GM21825 (cell line): ENCODE data around the gene NPSR1.
A peak's percentile ranks its signal among the peaks of the same experiment; 100 is the strongest.
"Not testable (repeated sequence)": the region's sequence is repeated elsewhere in the genome, so short reads cannot be mapped to it uniquely, and the experiment has no call there.

ENCODE experiments used
- ATAC-seq: cut with Tn5 transposase; IDR thresholded peaks from one replicate; pipeline ENCODE4 v1.9.1; 2021; ENCODE audit warnings: mild to moderate bottlenecking, moderate library complexity; ENCODE audit not compliant: unreplicated experiment

The NPSR1 gene

DNA sequence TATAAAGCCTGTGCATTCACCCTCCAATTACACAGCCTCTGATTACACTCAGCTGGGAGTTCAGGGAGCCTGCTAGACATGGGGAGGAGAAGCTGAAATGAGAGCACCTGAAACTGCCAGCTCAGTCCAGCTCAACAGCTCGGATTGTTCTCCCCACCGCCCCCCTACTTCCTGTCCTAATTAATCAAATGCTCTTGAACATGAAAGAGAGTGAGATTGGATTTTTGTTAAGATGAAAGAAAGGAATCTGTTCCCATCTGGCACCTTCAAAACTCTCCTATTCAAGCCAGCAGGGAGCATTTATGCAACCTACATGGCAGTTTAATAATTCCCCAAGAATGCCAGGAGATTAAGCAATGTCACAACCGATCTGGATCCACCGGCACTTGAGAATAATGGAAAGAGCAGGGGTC is 98.0 kb downstream of the NPSR1 start:
- no peak for ATAC-seq

DNA sequence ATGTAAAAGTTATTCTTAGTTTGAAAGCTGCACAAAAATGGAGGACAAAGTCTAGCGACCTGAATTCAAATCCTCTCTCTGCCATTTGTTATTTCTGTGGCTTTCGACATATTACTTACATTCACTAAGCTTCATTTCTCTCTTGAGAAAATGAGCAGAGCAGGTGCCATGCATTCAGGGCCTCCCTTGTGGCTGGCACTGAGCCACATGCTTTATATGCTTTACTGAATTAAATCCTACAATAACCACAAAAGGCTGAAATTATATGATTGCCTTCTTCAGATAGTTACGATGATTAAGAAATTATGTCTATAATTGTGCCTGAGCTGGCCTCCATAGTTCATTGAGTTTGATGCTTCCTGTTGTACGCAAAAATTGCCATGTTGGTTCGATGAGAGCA is 98.7 kb downstream of the NPSR1 start:
- ATAC-seq: no peak

DNA sequence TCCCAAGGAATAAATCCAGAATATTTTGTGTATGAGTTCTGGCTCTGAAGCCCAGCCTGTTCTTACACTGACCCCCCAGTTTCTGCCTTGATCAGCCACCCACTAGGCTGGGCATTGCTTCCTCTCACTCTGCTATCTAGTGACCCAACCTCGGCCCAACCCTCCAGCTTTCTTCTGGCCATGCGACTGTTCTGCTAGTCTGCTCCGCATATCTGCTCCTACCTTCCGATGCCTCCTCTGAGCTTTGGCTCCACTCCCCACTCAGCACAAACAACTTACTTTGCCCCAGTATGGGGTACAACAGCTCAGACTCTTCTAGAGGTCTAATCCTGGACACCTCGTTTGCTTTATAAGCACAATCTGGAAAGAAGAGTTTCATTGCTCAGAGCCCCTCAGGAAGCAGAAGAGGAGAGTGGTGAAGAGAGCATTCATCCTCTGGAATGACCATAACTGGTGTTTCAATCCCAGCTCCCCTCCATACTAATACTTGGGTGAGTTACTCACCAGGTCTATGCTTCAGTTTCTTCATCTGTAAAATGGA is 99.6 kb downstream of the NPSR1 start:
- ATAC-seq: no peak

DNA sequence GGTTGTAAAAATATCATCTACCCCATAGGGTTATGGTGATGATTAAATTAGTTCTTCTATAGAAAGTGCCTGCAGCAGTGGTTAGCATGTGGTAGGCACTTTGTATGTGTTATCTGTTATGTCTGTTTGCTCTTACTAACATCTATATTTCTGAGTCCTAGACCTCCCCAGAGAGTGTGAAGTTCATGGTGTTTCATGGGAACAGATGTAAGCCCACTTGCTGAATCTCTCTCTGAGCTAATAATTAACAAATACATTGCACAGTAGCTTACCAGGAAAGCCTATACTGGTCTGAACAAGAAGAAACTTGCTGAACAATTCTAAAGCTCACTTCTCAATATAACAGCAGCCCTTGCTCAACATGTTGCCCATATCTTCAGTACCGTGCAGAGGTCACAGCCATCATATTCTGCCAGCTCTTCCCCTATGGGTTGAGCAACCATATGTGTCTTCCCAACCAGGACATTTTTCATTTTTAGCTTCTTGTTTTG is 100.1 kb downstream of the NPSR1 start:
- peak; percentile 57 for ATAC-seq

DNA sequence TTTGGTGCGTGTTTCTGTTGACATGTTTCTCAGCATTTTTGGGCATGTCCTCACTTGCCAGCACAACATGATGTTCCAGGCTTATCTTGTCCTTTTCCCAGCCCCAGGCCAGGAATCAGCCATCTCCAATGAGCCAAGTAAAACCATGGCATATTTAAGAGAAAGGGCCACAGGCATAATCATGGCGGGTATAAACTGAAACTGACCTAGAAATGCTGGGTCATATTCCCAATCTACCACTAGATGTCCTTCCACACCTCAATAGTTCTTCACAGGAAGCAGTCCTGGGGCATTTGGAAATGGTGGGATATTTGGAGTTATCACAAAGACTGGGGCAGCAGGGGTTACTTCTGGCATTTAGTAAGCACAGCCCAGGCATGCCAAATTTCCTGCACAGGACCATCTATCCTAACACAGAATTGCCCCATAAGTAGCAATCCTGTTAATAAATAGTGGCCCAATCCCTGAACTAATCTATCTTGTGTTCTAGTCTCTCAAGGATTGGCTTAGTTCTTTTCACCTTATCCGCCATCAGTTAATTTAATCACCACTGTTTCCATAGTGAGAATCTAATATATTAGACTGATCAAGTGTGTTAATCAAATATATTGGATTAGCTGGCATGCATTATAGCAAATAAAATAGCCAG is 101.6 kb downstream of the NPSR1 start:
- no peak for ATAC-seq

DNA sequence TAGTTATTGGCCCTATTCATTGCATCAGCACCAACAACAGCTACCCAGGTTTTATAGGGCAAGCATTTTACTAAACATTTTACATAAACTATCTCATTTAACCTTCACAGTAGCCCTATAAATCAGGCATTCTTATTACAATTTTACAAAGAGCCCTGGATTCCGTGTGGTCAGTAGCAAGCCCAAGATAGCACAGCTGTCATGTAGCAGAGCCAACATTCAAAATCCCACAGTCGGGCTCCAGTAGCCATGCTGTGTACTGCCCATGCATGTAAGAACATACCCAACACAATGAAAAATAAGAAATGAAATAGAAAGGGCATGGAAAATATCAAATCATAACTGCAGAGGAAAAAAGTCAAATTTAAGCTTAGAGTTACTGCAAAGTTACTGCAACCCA is 102.3 kb downstream of the NPSR1 start:
- no peak for ATAC-seq

DNA sequence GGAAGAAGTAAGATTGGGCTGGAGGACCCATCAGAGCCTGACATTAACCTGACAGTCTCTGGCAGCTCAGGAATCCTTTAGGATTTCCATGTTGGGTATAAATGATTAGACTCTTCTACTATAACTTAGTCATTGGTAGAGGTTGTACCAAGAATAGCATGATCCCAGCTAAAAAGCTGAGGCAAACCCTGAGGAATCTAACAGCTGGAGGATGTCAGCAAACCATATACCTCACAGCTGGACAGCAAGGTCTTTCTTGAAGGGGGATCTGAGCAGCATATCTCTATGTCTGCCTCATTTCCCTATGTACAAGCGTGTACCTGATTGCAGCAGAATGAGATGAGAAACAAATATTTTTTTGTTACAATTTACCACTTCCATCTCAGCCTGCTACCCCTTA is 103.2 kb downstream of the NPSR1 start:
- no peak for ATAC-seq

DNA sequence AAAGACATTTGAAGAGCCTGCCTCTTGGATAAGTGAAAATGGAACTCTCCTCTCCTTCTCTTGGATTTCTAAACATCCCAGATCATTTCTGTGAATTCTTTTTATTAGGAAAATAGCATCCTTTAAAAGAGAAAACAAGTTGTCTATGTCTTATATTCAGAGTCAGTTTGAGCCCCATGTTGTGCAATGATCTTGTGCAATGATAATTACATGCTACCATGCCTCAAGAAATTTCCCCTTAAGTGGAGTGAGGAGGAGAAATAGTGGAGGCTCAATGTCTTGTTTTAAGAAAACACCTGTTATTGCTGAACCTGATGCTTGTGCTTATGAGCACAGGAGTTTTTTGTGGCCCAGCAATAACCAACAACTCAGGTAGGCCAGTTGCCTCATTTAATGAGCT is 103.6 kb downstream of the NPSR1 start:
- no peak for ATAC-seq

DNA sequence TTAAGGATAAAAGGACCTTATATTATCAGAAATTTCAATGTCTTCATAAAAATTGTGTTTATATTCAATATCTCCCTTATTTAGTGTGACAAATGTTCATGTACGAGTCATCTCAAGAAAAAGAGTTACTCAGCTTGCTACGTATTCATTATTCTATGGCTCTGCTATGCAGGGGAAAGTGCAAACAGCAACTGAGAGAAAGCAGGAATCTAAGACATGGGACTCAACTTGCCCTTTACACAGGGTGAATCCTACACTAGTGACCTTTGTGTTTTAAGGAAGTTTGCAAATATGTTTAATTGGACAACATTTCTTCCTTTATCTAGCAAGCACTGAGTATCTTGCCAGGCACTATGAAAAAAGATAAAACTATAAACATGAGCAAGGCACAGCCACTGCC is 104.7 kb downstream of the NPSR1 start:
- no peak for ATAC-seq

DNA sequence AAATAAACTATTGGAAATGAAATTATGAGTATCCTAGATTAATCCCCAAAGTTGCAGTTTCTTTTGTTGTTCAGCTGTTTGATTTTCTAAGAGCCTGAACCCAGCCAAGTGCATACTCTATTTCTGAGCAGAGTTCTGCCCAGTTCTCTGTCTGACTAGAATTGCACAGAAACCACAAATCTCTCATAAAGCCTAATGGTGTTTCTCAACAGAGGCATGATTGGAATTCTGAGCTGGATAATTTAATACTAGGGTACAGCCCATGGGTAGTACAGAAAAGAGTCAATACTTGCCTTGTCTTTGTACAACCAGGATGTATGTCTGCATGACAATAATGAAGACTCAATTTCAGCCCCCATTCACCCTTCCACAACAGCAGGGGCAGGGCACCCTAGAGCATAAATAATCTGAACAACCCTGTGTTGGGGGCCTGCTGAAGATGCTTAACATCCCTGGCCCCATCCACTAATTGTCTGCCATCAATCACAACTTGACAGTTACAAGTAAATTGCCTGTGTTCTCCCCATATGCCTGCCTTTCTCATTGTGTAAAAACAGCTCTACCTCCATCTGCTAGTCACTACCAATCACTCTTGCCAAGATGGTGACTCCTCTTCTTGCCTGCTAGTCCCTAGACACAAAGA is 114.4 kb downstream of the NPSR1 start:
- ATAC-seq: no peak

DNA sequence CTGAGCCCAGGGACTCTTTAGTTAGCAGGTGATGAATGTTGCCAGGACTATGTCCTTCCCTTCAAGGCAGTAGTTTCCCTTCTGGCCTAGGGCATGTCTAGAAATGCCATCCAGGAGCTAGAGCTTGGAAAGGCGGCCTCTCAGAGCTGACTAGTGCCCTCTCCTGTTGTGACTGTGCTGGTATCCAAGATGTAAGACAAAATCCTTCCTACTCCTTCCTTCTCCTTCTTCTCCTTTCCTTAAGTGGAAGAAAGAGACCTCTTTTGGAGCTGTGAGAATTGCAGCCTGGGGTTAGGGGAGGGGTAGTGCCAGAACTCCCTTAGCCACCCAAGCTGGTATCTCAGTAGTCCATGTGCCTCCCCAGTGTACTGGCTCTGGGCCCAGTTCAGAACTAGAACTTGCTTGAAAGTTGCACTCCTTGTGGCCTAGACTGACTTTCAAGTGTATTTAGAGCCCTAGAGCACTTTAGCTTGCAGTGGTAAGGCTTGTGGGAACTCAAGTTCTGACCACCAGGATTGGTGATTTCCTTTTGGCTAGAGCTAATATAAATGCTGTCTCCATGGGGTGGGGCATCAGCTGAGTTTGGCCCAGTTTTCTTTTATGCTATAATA is 118.8 kb downstream of the NPSR1 start:
- ATAC-seq: no peak

DNA sequence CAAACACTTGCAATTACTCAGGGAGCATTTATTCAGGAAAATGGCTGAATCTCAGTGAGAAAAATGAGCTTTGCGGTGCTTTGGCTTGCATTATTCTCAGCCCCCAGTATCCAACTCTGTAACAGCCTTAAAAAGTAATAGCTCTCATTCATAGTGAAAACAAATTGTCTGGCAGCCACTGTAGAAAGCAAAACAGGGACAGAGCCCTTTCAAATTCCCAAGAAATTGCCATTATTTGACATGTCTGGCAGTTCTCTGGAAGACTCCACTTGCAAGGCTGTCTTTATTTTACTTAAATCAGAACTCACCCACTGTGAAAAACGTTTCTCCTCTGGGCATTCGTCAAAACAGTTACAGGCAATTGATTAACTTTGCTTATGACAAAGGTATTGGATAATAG is 122.5 kb downstream of the NPSR1 start:
- no peak for ATAC-seq

DNA sequence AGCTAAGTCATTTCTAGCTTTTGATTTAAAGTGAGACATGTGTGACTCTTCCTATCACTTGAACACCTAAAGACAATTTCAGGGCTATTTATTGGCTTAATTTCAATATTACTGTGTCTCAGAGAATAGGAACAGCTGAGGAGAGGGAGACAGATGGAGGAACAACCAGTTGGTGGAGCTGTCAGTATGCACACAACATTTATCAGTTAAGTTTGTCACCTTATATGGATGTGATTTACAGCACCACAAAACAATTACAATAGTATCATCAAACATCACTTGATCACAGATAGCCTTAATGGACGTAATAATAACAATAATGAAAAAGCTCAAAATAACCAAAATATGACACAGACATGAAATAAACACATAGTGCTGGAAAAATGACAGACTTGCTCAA is 129.6 kb downstream of the NPSR1 start:
- ATAC-seq: no peak

DNA sequence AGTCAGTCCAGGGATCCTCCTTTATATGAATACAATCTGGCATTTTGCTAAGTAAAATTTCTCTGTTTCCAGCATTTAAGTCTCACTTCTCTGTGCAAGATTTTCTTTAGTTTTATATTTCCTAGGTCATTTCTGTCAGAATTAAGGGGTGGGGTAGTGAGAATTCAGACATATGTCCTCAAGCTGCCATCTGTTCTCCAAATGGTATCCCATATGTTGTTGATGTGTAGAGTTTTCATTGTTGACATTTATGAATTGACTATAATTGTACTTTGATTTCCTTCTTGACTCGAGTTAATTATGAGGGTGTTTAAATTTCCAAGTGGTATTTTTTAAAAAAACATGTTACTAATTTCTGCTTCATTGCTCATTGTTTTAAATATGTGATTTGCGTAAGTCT is 148.8 kb downstream of the NPSR1 start:
- ATAC-seq: no peak

DNA sequence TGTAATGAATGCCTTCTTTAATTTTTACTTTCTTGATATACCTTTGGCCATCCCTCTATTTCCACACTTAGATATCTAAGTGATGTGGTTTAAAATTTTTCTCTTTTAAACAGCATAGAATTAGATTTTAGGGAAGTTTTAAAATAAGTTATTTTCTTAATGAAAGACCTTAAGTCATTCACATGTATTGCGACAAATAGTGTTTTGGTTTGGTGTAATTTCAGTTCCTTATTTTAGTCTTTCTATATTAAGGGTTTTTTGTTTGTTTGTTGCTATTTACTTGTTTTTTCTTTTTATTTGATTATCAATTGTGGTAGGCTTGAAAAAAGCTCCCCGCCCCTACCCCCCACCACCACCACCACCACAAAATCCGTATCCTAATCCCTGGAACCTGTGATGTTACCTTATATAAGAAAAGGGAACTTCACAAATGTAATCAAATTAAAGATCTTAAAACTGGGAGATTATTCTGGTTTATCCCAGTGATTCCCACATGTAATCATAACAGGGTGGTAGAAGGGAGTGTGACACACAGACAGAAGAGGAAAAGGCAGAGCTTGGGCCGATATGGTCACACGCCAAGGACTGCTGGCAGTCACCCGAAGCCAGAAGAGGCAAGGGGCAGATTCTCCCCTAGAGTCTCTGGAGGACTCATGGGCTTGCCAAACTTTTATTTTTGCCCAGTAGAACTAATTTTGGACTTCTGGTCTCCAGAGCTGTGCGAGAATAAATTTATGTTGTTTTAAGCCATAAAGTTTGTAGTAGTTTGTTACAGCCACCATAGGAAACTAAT is 149.7 kb downstream of the NPSR1 start:
- no peak for ATAC-seq

DNA sequence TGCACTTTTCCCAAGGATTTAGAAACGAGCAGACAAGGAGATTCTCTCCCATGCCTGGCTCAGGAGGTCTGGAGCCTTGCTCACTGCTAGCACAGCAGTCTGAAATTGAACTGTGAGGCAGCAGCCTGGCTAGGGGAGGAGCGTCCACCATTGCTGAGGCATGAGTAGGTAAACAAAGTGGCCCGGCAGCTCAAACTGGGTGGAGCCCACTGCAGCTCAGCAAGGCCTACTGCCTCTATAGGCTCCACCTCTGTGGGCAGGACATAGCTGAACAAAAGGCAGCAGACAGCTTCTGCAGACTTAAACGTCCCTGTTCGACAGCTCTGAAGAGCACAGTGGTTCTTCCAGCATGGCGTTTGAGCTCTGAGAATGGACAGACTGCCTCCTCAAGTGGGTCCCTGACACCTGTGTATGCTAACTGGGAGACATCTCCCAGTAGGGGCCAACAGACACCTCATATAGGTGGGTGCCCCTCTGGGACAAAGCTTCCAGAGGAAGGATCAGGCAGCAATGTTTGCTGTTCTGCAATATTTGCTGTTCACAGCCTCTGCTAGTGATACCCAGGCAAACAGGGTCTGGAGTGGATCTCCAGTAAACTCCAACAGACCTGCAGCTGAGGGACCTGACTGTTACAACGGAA is 156.3 kb downstream of the NPSR1 start:
- ATAC-seq: not testable (repeated sequence)

DNA sequence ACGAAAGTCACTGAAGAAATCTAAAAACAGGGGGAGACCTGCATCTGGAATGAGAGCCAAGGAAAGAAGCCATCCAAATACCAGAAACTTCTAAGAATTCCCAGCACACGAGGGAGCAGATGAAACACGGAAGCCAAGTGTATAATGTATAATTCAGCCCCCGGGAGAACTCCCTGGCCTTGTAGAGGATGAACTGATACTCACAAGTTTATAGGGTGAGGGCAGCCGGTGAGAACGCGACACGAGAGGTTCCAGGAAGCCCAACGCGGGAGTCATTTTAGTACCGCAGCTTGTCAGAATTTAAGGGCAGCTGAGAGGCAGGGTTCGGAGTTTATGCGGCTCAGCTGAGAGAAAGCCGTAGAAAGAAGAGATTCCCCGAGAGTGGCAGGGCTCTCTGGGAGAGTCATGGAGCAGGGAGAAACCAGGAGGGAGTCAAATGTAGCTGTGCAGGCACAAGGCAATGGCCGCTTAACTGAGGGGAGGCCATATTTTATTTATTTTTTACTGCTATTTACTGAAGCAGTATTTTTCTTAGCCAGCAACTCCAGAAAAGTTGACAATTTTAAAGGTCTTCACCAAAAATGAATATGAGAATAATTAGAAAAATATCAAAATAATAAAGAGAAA is 164.0 kb downstream of the NPSR1 start:
- no peak for ATAC-seq

DNA sequence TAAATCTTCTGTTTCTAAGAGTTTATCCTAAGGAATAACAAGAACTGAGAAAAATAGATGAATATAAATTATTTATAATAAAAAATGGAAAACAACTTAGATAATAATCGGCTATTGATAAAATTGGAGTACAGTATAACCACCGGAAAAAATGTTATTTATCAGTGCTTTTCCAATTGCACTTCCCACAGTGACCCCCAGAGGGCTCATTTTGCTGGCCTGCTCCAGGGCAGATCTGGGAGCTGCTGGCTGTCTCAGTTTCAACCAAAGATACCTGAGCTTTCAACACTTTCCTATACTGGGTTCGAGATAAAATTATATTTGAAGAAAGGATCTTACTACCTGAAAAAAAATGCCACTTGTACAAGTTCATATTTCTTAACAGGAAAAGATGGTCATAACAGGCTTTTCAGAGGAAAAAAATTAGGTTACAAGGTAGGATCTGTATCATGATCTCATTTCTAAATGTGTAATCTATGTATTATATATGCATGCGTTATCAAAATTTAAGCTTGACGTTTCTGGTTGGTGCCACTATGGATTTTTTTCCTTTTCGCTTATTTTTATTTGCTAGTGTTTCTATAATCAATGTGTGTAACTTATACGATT is 165.7 kb downstream of the NPSR1 start:
- peak; percentile 82 for ATAC-seq

DNA sequence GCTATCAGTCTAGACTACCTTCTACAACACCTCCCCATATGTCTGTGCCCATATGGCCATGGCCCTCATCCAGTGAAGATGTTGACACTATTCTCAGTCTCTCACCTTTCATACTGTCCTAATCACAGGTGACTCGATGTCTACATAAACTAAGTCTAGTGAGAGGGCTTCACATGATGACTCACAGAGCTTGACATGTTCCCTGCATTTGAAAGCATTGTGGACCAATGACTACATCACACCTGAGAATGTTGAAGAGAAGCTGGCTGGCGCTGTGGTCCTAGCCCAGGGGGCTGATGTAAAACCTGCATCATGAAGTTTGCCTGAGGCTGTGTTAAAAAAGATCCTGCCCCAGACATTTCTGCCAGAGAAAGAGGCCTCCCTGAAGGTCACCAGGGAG is 167.2 kb downstream of the NPSR1 start:
- ATAC-seq: no peak

DNA sequence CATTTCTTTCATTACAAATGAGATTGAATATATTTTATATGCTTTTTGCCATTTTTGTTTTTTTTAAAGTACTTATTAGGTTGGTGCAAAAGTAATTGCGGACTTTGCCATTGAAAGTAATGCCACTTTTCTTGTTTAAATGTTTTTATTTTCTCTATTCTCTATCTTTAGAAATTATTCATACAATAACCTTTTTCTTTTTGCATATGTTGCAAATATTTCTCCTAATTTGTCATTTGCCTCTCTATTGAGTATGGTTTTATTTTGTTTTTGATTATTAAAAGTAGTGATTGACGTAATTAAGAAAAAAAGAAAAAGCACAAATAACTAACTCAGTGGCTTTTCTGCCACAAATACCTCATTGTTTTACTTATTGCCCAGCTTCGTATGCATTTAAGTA is 172.4 kb downstream of the NPSR1 start:
- ATAC-seq: no peak
